OCI-LY1 (cell line): Measurements from ENCODE around the gene TNFSF13.

ENCODE experiments used
- EZH2 ChIP-seq: fragments of 200-600 bp; sonication (generic), shearing (Covaris generic); IDR thresholded peaks from 2 replicates; pipeline ENCODE4 v1.8.0; 2017; ENCODE audit warnings: borderline replicate concordance, mixed run types, mild to moderate bottlenecking, antibody characterized with exemption, low read length, moderate library complexity, mixed read lengths
- TF ChIP-seq, protein P1 (sequence below): fragments of 200-600 bp; sonication (generic), shearing (Covaris generic); IDR thresholded peaks from 2 replicates; pipeline ENCODE4 v1.5.1; 2017; ENCODE audit warnings: mild to moderate bottlenecking, antibody characterized with exemption, low read length, moderate library complexity, mixed read lengths

DNA sequence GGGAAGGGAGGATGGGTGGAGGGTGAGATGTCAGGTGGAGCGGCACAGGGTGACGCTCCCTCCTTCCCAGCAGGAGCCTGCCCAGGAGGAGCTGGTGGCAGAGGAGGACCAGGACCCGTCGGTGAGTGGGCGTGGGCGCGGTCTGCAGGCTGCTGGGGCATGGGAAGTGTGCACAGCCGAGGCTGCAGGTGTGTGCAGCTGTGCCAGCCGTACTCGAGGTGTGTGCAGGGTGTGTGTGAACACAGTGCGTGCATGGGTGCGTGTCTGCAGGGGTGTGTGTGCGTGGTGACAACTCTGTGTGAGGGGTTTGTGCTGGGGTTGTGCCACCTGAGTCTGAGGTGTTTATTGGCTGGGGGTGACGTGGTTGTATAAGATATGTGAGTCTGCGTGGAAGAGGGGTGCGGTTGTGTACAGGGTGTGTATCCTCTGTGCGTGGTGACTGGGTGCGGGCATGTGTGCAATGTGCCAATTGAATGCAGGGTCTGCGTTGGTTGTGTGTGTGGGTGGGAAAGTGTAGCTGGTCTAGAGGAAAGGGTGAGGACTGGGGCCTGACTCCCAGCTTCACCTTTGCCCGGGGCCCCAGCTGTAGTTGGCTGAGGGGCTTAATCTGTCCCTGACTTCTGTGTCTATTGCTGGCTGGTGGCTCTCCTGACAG, 9.0 kb upstream of the TNFSF13 start:
- TF ChIP-seq, protein P1, sequence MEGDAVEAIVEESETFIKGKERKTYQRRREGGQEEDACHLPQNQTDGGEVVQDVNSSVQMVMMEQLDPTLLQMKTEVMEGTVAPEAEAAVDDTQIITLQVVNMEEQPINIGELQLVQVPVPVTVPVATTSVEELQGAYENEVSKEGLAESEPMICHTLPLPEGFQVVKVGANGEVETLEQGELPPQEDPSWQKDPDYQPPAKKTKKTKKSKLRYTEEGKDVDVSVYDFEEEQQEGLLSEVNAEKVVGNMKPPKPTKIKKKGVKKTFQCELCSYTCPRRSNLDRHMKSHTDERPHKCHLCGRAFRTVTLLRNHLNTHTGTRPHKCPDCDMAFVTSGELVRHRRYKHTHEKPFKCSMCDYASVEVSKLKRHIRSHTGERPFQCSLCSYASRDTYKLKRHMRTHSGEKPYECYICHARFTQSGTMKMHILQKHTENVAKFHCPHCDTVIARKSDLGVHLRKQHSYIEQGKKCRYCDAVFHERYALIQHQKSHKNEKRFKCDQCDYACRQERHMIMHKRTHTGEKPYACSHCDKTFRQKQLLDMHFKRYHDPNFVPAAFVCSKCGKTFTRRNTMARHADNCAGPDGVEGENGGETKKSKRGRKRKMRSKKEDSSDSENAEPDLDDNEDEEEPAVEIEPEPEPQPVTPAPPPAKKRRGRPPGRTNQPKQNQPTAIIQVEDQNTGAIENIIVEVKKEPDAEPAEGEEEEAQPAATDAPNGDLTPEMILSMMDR = no peak
- no peak for TF ChIP-seq EZH2
